Measurements from ENCODE around the gene ASAP2.
"Not testable (repeated sequence)": the region's sequence is repeated elsewhere in the genome, so short reads cannot be mapped to it uniquely, and the experiment has no call there.

Gene ASAP2

DNA sequence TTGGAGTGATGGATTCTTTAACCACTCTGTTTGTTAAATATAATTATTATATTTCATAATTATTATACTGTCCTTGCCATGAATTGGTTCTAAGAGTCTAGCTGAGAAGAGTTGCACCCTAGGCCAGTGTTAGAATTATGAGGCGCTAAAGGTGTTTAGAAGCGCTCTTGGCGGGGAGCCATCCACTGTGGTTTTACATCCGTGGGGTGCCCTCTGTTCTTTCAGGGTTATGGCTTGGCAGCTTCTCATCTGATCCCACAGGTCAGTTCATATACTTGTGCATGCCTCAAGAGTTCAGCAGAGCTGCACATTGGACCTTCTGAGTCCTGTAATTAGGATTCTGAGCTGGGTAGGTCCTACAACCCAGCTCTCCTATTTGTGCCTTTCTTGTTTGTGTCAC lies 9.1 kb downstream of the ASAP2 start:
- peaks cover 35% of the 10 kb centered on the region for H3K27me3 ChIP-seq (ENCODE audit: control insufficient read depth, insufficient read depth, low read length)
- no peaks in the 10 kb centered on the region for H3K36me3 ChIP-seq (ENCODE audit: control insufficient read depth, low read depth, low read length)
- H3K9ac ChIP-seq (ENCODE audit: low read length), result no peak overlapping the region
- H3K4me1 ChIP-seq (ENCODE audit: control insufficient read depth, low read depth, low read length), result peaks cover 5% of the 10 kb centered on the region
- no peak overlapping the region for H3K4me3 ChIP-seq (ENCODE audit: low read length)
- no peaks in the 10 kb centered on the region for H3K9me3 ChIP-seq (ENCODE audit: control insufficient read depth, low read depth, low read length)
- H3K27ac ChIP-seq (ENCODE audit: low read length), result no peak overlapping the region

DNA sequence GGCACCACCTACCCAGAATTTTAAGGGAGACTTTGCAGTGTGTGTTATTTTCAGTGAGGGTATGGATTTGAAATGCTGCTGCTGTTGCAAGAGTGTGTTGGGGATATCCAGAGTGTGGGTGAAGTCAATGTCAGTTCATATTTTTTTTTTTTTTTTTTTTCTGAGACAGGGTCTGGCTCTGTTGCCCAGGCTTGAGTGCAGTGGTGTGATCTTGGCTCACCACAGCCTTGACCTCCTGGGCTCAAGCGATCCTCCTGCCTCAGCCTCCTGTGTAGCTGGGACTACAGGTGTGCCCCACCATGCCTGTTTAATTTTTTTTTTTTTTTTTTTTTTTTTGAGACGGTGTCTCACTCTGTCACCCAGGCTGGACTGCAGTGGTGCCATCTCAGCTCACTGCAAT lies 9.5 kb downstream of the ASAP2 start:
- not testable (repeated sequence) for H3K9me3 ChIP-seq (ENCODE audit: control insufficient read depth, low read depth, low read length); H3K4me3 ChIP-seq (ENCODE audit: low read length); H3K9ac ChIP-seq (ENCODE audit: low read length); H3K36me3 ChIP-seq (ENCODE audit: control insufficient read depth, low read depth, low read length); H3K27ac ChIP-seq (ENCODE audit: low read length); H3K4me1 ChIP-seq (ENCODE audit: control insufficient read depth, low read depth, low read length)
- H3K27me3 ChIP-seq (ENCODE audit: control insufficient read depth, insufficient read depth, low read length), result peaks cover 35% of the 10 kb centered on the region

DNA sequence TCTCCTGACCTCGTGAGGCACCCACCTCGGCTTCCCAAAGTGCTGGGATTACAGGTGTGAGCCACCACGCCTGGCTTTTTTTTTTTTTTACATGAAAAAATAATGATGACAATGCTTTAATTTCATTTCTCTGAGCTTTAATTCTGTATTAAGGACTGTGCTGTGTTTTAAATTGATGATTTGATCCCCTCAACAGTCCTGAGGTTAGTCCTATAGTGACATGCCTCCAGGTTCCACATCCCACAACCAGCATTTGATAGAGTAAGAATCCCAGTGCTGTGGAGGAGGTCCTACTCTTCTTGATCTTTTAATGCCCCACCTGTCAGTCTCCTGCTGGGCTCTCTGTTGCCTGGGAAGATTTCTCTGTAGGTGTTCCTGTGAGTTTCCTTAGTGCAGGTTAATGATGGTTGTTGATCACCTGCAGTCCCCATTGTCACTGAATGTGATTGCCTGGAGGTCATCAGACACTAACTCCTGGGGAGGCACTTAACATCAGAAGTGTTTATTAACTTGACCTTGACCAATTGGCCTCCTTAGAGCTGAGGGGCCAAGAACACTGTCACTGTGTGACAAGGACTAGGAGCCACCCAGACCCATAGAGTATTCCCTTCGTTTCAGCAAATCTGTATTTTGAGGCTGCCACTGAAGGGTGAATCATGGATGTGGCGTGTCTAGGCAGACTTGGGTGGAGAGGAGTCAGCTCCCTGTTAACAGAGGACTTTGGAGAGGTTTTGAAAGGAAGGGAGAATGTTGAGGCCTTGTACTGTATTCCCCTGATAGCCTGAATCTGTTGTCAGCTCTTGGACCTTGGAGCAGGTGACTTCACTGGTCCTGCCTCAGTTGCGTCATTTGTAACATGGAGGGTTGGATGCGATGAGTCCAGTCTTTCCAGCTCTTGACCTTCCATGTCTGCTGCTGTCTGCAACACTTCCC lies 11.5 kb downstream of the ASAP2 start:
- Histone ChIP-seq H3K4me3 (ENCODE audit: low read length) (no peak overlapping the region), H3K9ac (ENCODE audit: low read length) (no peak overlapping the region), H3K27ac (ENCODE audit: low read length) (no peak overlapping the region), H3K36me3 (ENCODE audit: control insufficient read depth, low read depth, low read length) (no peaks in the 10 kb centered on the region), H3K9me3 (ENCODE audit: control insufficient read depth, low read depth, low read length) (no peaks in the 10 kb centered on the region), H3K27me3 (ENCODE audit: control insufficient read depth, insufficient read depth, low read length) (peaks cover 35% of the 10 kb centered on the region), H3K4me1 (ENCODE audit: control insufficient read depth, low read depth, low read length) (peaks cover 5% of the 10 kb centered on the region)

DNA sequence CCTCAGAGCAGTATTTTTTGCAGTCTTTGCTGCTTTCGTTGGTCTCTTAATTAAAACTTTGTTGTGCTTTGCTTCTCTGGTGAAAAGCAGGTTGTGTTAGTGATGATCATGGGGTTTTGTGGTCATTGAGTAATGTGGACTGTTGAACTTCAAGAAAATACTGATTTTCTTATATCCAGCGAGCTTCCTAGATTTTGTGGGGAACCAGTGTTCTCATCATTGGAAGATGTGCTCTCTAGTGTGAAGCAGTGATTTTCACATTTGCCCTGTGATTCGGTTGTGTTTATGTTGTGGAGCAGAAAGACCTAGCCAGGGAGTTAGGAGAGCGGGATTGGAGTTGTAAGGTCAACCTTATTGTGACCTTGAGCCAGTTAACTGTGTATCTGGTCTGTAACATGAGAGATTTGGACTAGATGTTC lies 12.4 kb downstream of the ASAP2 start:
- H3K27me3 ChIP-seq (ENCODE audit: control insufficient read depth, insufficient read depth, low read length), result peaks cover 35% of the 10 kb centered on the region
- no peak overlapping the region for H3K9ac ChIP-seq (ENCODE audit: low read length)
- no peaks in the 10 kb centered on the region for H3K36me3 ChIP-seq (ENCODE audit: control insufficient read depth, low read depth, low read length)
- H3K27ac ChIP-seq (ENCODE audit: low read length), result no peak overlapping the region
- H3K4me3 ChIP-seq (ENCODE audit: low read length), result no peak overlapping the region
- H3K4me1 ChIP-seq (ENCODE audit: control insufficient read depth, low read depth, low read length), result peaks cover 5% of the 10 kb centered on the region
- no peaks in the 10 kb centered on the region for H3K9me3 ChIP-seq (ENCODE audit: control insufficient read depth, low read depth, low read length)

DNA sequence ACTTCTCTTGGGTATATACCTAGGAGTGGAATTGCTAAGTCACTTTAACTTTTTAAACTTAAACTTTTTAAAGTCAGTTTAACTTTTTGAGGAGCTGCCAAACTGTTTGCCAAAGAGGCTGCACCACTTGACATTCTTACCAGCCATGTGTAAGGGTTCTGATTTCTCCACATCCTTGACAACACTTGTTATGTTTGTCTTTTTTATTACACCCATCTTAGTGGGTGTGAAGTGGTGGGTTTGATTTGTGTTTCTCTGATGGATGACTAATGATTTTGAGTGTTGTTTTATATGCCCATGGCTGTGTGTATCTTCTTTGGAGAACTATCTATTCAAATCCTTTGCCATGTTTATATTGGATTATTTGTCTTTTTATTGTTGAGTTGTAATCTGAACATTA lies 13.6 kb downstream of the ASAP2 start:
- Histone ChIP-seq H3K9me3 (ENCODE audit: control insufficient read depth, low read depth, low read length) (no peaks in the 10 kb centered on the region), H3K27ac (ENCODE audit: low read length) (no peak overlapping the region), H3K9ac (ENCODE audit: low read length) (no peak overlapping the region), H3K27me3 (ENCODE audit: control insufficient read depth, insufficient read depth, low read length) (peaks cover 35% of the 10 kb centered on the region), H3K4me3 (ENCODE audit: low read length) (no peak overlapping the region), H3K4me1 (ENCODE audit: control insufficient read depth, low read depth, low read length) (peaks cover 5% of the 10 kb centered on the region), H3K36me3 (ENCODE audit: control insufficient read depth, low read depth, low read length) (no peaks in the 10 kb centered on the region)

DNA sequence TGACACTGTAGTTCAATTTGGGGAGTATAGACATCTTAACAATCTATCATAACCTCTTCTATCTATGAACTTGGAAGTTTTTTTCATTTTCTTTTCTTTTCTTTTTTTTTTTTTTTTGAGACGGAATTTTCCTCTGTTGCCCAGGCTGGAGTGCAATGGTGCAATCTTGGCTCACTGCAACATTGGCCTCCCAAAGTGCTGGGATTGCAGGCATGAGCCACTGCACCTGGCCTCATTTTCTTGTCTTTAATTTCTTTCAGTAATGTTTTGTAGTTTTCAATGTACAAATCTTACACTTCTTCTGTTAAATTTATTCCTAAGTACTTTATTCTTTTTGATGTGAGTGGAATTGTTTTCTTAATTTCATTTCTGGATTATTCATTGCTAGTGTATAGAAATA lies 14.6 kb downstream of the ASAP2 start:
- Histone ChIP-seq H3K9me3 (ENCODE audit: control insufficient read depth, low read depth, low read length) (no peaks in the 10 kb centered on the region), H3K27me3 (ENCODE audit: control insufficient read depth, insufficient read depth, low read length) (peaks cover 35% of the 10 kb centered on the region), H3K9ac (ENCODE audit: low read length) (no peak overlapping the region), H3K27ac (ENCODE audit: low read length) (no peak overlapping the region), H3K4me1 (ENCODE audit: control insufficient read depth, low read depth, low read length) (peaks cover 5% of the 10 kb centered on the region), H3K36me3 (ENCODE audit: control insufficient read depth, low read depth, low read length) (no peaks in the 10 kb centered on the region), H3K4me3 (ENCODE audit: low read length) (no peak overlapping the region)

DNA sequence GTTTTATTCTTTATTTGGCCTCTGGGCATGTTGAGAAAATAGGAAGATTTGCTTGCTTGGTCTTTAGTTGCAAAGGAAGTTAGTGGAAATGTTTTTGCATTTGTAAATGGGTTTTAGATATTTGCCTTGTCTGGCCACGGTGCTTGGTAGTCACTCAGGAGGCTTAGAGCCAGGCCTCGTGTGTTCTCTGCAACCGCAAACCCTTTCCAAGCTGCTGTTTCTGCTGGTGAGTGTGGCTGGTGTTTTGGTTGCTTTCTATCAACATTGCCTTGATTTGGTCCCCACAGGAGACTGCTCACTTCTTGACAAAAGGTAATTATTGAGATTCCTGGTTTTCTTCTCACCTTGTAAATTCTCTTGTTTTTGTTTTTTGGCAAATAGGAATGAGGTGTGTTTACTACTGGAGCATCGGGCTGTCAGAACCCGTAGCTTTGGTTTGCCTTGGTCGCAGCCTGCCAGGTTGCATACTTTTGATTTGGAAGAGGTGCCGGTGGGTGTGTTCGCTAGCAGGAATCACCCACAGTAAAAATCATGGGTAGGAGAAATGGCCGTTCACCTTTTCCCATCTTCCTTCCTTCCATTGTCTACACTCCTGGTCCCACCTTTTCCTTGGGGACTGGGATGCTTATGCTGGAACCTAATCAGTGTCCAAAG lies 15.8 kb downstream of the ASAP2 start:
- no peaks in the 10 kb centered on the region for H3K9me3 ChIP-seq (ENCODE audit: control insufficient read depth, low read depth, low read length)
- peaks cover 28% of the 10 kb centered on the region for H3K27me3 ChIP-seq (ENCODE audit: control insufficient read depth, insufficient read depth, low read length)
- H3K27ac ChIP-seq (ENCODE audit: low read length), result no peak overlapping the region
- no peak overlapping the region for H3K4me3 ChIP-seq (ENCODE audit: low read length)
- H3K9ac ChIP-seq (ENCODE audit: low read length), result no peak overlapping the region
- no peaks in the 10 kb centered on the region for H3K36me3 ChIP-seq (ENCODE audit: control insufficient read depth, low read depth, low read length)
- peaks cover 9% of the 10 kb centered on the region for H3K4me1 ChIP-seq (ENCODE audit: control insufficient read depth, low read depth, low read length)

DNA sequence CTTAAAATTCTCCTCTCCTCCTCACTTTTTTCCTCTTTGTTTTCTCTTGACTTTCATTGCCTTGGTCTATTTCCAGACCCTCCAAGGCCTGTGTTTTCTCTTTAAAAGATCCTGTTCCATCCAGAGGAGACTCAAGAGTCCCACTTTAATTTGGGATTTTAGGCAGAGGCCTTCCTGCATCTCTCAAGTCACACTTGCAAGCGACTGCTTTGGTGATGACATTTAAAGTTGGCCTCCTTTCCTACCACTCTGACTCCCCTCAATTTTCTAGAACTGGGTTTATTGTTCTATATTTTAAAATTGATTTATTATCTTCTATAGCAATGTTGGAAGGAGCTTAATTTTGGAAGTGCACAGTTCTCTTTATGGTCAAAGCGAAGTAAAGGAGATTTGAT lies 16.3 kb downstream of the ASAP2 start:
- H3K27ac ChIP-seq (ENCODE audit: low read length), result no peak overlapping the region
- peaks cover 23% of the 10 kb centered on the region for H3K27me3 ChIP-seq (ENCODE audit: control insufficient read depth, insufficient read depth, low read length)
- H3K9me3 ChIP-seq (ENCODE audit: control insufficient read depth, low read depth, low read length), result no peaks in the 10 kb centered on the region
- peaks cover 8% of the 10 kb centered on the region for H3K4me1 ChIP-seq (ENCODE audit: control insufficient read depth, low read depth, low read length)
- H3K36me3 ChIP-seq (ENCODE audit: control insufficient read depth, low read depth, low read length), result no peaks in the 10 kb centered on the region
- no peak overlapping the region for H3K4me3 ChIP-seq (ENCODE audit: low read length)
- no peak overlapping the region for H3K9ac ChIP-seq (ENCODE audit: low read length)

DNA sequence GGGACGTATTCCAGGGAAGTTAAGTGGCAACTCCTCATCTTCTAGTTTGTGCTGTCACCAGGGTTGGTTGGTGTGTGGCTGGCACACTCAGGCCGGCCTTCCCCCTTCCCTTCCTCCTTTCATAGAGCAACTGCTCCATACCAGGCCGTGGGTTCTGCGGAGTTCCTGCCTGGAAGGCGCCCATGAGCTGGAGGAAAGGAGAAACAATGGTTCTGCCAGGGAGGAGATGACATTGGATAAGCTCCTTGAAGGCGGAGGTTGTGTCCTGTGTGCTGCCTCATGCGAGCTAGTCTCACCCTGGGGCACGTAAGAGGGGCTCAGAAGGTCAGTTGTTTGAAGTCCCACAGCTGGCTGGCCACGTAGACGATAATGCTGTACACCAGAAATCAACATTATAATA lies 19.2 kb downstream of the ASAP2 start:
- Histone ChIP-seq H3K27ac (ENCODE audit: low read length) (no peak overlapping the region), H3K36me3 (ENCODE audit: control insufficient read depth, low read depth, low read length) (no peaks in the 10 kb centered on the region), H3K4me3 (ENCODE audit: low read length) (no peak overlapping the region), H3K9me3 (ENCODE audit: control insufficient read depth, low read depth, low read length) (no peaks in the 10 kb centered on the region), H3K9ac (ENCODE audit: low read length) (no peak overlapping the region), H3K4me1 (ENCODE audit: control insufficient read depth, low read depth, low read length) (peaks cover 4% of the 10 kb centered on the region), H3K27me3 (ENCODE audit: control insufficient read depth, insufficient read depth, low read length) (no peaks in the 10 kb centered on the region)

DNA sequence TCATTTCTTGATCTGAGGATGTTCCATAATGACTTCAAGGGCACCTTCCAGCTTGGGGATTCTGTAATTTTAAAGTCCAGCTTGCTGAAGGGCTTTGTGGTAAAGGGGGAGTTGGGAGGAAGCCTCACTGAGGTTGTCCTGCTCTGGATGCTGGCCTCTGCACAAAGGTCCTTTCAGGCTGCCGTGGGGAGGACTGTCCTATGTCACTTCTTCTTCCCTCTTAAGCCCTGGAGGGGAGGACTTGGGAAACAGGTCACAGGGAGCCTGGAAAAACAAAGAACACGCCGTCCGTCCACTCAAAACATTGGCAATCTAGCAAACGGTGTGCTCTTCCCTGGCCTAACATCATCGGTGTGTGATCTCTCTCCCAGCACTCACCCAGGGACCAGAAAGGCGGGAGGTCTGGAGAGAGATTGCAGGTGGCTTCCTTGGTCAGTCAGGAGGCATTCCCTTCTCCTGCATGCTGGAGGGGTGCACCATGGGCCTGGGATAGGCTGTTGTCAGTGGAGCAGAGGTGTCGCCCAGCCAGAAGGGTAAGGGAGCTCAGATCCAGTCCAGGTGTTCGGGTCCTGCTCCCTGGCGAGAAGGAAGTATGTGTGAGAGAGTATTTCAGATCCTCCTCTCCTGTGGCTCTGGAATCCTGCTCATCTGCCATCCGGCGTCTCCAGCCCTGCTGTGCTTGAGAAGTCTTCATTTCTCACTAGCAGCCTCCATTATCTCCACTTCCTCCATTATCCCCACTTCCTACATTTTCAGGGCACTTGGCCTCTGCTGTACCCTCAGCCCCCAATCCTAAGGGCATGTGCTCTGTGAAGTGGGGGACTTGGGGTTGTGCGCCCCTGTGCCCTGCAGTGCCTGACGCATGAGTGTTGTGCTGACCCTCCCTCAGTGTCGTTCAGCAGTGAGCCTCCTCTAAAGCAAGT lies 20.1 kb downstream of the ASAP2 start:
- no peak overlapping the region for H3K9ac ChIP-seq (ENCODE audit: low read length)
- H3K4me3 ChIP-seq (ENCODE audit: low read length), result no peak overlapping the region
- no peak overlapping the region for H3K27ac ChIP-seq (ENCODE audit: low read length)
- no peaks in the 10 kb centered on the region for H3K9me3 ChIP-seq (ENCODE audit: control insufficient read depth, low read depth, low read length)
- H3K36me3 ChIP-seq (ENCODE audit: control insufficient read depth, low read depth, low read length), result no peaks in the 10 kb centered on the region
- peaks cover 4% of the 10 kb centered on the region for H3K4me1 ChIP-seq (ENCODE audit: control insufficient read depth, low read depth, low read length)
- H3K27me3 ChIP-seq (ENCODE audit: control insufficient read depth, insufficient read depth, low read length), result no peaks in the 10 kb centered on the region

DNA sequence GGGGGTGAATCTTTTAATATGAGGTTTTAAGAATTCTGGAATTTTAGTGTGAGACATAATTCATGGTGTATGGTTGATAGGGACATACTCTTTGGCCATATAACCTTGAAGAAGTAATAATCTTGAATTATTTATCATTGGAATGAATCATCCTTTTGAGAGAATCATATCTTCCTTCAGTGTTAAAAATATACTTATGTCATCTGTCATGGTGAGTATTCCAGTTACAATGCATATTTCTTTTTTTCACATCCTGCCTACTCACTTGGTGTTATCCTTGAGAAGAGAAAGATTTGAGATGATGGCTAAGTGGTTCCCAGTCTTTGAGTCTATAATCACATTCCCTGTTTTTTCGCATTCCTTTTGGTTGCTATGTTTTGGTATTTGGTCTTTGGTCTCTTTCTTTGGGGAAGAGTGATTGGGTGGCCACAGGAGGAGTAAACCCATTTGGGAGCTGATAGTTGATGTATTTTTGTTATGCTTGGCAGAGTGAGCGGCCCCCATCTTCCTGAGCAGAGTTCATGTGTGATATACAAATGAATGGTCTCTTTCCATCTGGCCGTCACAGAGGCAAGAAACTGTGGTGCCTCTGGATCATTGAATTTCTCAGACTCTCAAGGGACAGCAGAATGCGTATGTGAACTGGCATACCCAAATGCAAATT lies 21.6 kb downstream of the ASAP2 start:
- no peaks in the 10 kb centered on the region for H3K27me3 ChIP-seq (ENCODE audit: control insufficient read depth, insufficient read depth, low read length)
- H3K36me3 ChIP-seq (ENCODE audit: control insufficient read depth, low read depth, low read length), result no peaks in the 10 kb centered on the region
- H3K4me3 ChIP-seq (ENCODE audit: low read length), result no peak overlapping the region
- no peaks in the 10 kb centered on the region for H3K9me3 ChIP-seq (ENCODE audit: control insufficient read depth, low read depth, low read length)
- no peak overlapping the region for H3K27ac ChIP-seq (ENCODE audit: low read length)
- H3K9ac ChIP-seq (ENCODE audit: low read length), result no peak overlapping the region
- peaks cover 4% of the 10 kb centered on the region for H3K4me1 ChIP-seq (ENCODE audit: control insufficient read depth, low read depth, low read length)

All from iPS-18a (cell line).